K562 (cell line): ENCODE data around the gene MTERF2. TPM values are rescaled to one million over a fixed set of nuclear protein-coding genes. Genes with fewer than 3 reads are reported as not detected.

Experiments
- CBX3 ChIP-seq, 2 experiments: IDR thresholded peaks; 1 replicate in 1 of 2; 2 replicates in 1 of 2; pipeline ENCODE4 v1.6.1; 2012; ENCODE audit warnings: inconsistent platforms in 2 of 2, low read length in 2 of 2, borderline replicate concordance in 1 of 2, control low read depth in 1 of 2
- CXXC5 ChIP-seq: fragments of 250-450 bp; sonication (Bioruptor Pico); IDR thresholded peaks from 2 replicates; pipeline ENCODE4 v1.8.0; 2022; ENCODE audit warnings: inconsistent platforms, mild to moderate bottlenecking, moderate library complexity
- DIDO1 ChIP-seq: fragments of 450-650 bp; IDR thresholded peaks from 2 replicates; pipeline ENCODE4 v1.6.1; 2016; ENCODE audit warnings: low read depth, missing biosample characterization, missing genetic modification characterization
- GABPA ChIP-seq: fragments of 200-800 bp; sonication (Bioruptor generic); conservative IDR thresholded peaks from 2 replicates; pipeline ENCODE4 v1.6.1; 2016; ENCODE audit warnings: low read depth, missing genetic modification characterization, missing compliant biosample characterization
- GATA2 ChIP-seq: sonication (generic); formaldehyde crosslinking; IDR thresholded peaks from 2 replicates; pipeline ENCODE4 v1.4.0; 2020; ENCODE audit warnings: mild to moderate bottlenecking, missing genetic modification reagents
- HDGF ChIP-seq: fragments of 450-650 bp; IDR thresholded peaks from 2 replicates; pipeline ENCODE4 v1.6.1; 2016
- MAFF ChIP-seq: IDR thresholded peaks from 2 replicates; pipeline ENCODE4 v1.6.1; 2012; ENCODE audit warnings: low read length, improper control_type of control experiment
- MCM7 ChIP-seq, 2 experiments: fragments of 450-650 bp; IDR thresholded peaks; 2 replicates each; pipeline ENCODE4 v1.6.1; 2016 to 2018
- NCOR1 ChIP-seq: fragments of 450-650 bp; IDR thresholded peaks from 2 replicates; pipeline ENCODE4 v1.6.1; 2016; ENCODE audit warnings: mild to moderate bottlenecking, moderate library complexity
- NR4A1 ChIP-seq, 2 experiments: fragments of 250-450 bp in 1 of 2; fragments of 450-650 bp in 1 of 2; sonication (Bioruptor Pico) in 1 of 2; IDR thresholded peaks; 2 replicates each; pipeline versions ENCODE4 v1.4.0 to v1.6.1; 2016 to 2020; ENCODE audit warnings: mild to moderate bottlenecking in 2 of 2, missing compliant biosample characterization in 1 of 2, missing genetic modification characterization in 1 of 2, moderate library complexity in 1 of 2
- PPARD ChIP-seq: fragments of 250-450 bp; sonication (Bioruptor Pico); IDR thresholded peaks from 2 replicates; pipeline ENCODE4 v1.8.0; 2022; ENCODE audit warnings: inconsistent platforms, mild to moderate bottlenecking, moderate library complexity
- TAF15 ChIP-seq: fragments of 200-400 bp; formaldehyde crosslinking; IDR thresholded peaks from 2 replicates; pipeline ENCODE4 v1.6.1; 2017; ENCODE audit warnings: mild to moderate bottlenecking, low read depth, low read length, moderate library complexity
- ZNF354B ChIP-seq: fragments of 250-450 bp; sonication (Bioruptor Pico); IDR thresholded peaks from 2 replicates; pipeline ENCODE4 v1.4.0; 2020
- ZNF668 ChIP-seq: fragments of 250-450 bp; sonication (Bioruptor Pico); IDR thresholded peaks from 2 replicates; pipeline ENCODE4 v1.8.0; 2022; ENCODE audit warnings: mild to moderate bottlenecking, inconsistent platforms
- ZNF717 ChIP-seq: fragments of 250-450 bp; sonication (Bioruptor Pico); IDR thresholded peaks from 2 replicates; pipeline ENCODE4 v1.5.0; 2021
- polyA plus RNA-seq, 8 experiments: library from polyadenylated mRNA; depleted of rRNA in 4 of 8; stranded (reverse) in 5 of 8; unstranded in 3 of 8; fragments of >200 nt; fragmentation: Nextera tagmentation in 2 of 8; fragmentation: Illumina TruSeq in 1 of 8; extraction: Ambion mirVana in 2 of 8; extraction: Trizol in 1 of 8; gene quantifications; 2 replicates each; pipeline versions ENCODE4 v1.2.1 to v1.2.3, GENCODE V29; 2011 to 2014; ENCODE audit warnings: inconsistent platforms in 1 of 8, missing spikeins in 1 of 8
- total RNA-seq, 7 experiments: library from RNA; depleted of rRNA in 6 of 7; stranded (reverse); fragments of >200 nt in 6 of 7; fragmentation: Illumina TruSeq in 2 of 7; extraction: Trizol in 2 of 7; gene quantifications; 2 replicates each; pipeline versions ENCODE4 v1.2.1 to v1.2.3, GENCODE V29; 2011 to 2021; ENCODE audit warnings: low replicate concordance in 1 of 7
- TF ChIP-seq, protein P1 (sequence below): fragments of 250-450 bp; sonication (Bioruptor Pico); IDR thresholded peaks from 2 replicates; pipeline ENCODE4 v1.8.0; 2021; ENCODE audit warnings: moderate library complexity, mild to moderate bottlenecking, inconsistent platforms
- TF ChIP-seq, protein P2 (sequence below), 2 experiments: fragments of 450-650 bp; conservative IDR thresholded peaks; 2 replicates each; pipeline ENCODE4 v1.6.1; 2017; ENCODE audit warnings: mild to moderate bottlenecking in 2 of 2, moderate library complexity in 2 of 2
- TF ChIP-seq, protein P3 (sequence below): fragments of 250-450 bp; sonication (Bioruptor Pico); IDR thresholded peaks from 2 replicates; pipeline ENCODE4 v1.4.0; 2020; ENCODE audit warnings: mild to moderate bottlenecking
- TF ChIP-seq, protein P4 (sequence below): fragments of 250-450 bp; sonication (Bioruptor Pico); IDR thresholded peaks from 2 replicates; pipeline ENCODE4 v1.5.0; 2020; ENCODE audit warnings: mild to moderate bottlenecking
- TF ChIP-seq, protein P5 (sequence below): fragments of 200-400 bp; formaldehyde crosslinking; IDR thresholded peaks from 2 replicates; pipeline ENCODE4 v1.6.1; 2017; ENCODE audit warnings: mild to moderate bottlenecking, low read depth, low read length, moderate library complexity

The MTERF2 gene
- total and polyA plus RNA-seq, 9 of the 15 experiments (the other 6 are each of a cell fraction or from before 2014, with no cell fraction given): 10.0 to 63.2 (median 33.2) TPM

DNA sequence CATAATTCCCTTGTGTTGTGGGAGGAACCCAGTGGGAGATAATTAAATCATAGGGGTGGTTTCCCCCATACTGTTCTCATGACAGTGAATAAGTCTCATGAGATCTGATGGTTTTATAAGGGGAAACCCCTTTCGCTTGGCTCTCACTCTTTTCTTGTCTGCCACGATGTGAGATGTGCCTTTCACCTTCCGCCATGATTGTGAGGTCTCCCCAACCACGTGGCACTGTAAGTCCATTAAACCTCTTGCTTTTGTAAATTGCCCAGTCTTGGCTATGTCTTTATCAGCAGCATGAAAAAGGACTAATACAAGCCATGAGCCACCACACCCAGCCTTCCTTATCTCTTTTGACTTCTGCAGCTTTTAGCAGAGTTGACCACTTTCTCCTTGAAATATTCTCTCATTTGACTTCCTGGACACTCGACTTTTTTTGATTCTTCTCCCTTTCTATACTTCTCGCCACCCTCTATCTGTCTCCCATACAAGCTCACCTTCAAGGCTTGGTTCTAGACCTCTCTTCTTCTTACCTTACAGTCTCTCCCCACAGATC, 2.3 kb downstream of the MTERF2 start (continued):
- TF ChIP-seq, protein P1, sequence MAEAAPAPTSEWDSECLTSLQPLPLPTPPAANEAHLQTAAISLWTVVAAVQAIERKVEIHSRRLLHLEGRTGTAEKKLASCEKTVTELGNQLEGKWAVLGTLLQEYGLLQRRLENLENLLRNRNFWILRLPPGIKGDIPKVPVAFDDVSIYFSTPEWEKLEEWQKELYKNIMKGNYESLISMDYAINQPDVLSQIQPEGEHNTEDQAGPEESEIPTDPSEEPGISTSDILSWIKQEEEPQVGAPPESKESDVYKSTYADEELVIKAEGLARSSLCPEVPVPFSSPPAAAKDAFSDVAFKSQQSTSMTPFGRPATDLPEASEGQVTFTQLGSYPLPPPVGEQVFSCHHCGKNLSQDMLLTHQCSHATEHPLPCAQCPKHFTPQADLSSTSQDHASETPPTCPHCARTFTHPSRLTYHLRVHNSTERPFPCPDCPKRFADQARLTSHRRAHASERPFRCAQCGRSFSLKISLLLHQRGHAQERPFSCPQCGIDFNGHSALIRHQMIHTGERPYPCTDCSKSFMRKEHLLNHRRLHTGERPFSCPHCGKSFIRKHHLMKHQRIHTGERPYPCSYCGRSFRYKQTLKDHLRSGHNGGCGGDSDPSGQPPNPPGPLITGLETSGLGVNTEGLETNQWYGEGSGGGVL: no peak
- TF ChIP-seq, protein P2, sequence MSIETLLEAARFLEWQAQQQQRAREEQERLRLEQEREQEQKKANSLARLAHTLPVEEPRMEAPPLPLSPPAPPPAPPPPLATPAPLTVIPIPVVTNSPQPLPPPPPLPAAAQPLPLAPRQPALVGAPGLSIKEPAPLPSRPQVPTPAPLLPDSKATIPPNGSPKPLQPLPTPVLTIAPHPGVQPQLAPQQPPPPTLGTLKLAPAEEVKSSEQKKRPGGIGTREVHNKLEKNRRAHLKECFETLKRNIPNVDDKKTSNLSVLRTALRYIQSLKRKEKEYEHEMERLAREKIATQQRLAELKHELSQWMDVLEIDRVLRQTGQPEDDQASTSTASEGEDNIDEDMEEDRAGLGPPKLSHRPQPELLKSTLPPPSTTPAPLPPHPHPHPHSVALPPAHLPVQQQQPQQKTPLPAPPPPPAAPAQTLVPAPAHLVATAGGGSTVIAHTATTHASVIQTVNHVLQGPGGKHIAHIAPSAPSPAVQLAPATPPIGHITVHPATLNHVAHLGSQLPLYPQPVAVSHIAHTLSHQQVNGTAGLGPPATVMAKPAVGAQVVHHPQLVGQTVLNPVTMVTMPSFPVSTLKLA (conservative IDR thresholded peaks at IDR 0.05): peak; percentile 89 to 93
- TF ChIP-seq ZNF354B (CRISPR knock-in tag): no peak
- TF ChIP-seq MCM7 (IDR thresholded peaks at IDR 0.05): no peak
- TF ChIP-seq PPARD (CRISPR knock-in tag): no peak
- TF ChIP-seq, protein P3, sequence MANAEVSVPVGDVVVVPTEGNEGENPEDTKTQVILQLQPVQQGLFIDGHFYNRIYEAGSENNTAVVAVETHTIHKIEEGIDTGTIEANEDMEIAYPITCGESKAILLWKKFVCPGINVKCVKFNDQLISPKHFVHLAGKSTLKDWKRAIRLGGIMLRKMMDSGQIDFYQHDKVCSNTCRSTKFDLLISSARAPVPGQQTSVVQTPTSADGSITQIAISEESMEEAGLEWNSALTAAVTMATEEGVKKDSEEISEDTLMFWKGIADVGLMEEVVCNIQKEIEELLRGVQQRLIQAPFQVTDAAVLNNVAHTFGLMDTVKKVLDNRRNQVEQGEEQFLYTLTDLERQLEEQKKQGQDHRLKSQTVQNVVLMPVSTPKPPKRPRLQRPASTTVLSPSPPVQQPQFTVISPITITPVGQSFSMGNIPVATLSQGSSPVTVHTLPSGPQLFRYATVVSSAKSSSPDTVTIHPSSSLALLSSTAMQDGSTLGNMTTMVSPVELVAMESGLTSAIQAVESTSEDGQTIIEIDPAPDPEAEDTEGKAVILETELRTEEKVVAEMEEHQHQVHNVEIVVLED (CRISPR knock-in tag): no peak
- no peak for TF ChIP-seq TAF15
- TF ChIP-seq MAFF: no peak
- peak; percentile 73 for TF ChIP-seq GATA2 (CRISPR knock-in tag)
- no peak for TF ChIP-seq ZNF717
- 0 out of 2 replicates have a peak, but pooled peaks have one; percentile 3 for TF ChIP-seq ZNF668 (CRISPR knock-in tag)
- TF ChIP-seq, protein P4, sequence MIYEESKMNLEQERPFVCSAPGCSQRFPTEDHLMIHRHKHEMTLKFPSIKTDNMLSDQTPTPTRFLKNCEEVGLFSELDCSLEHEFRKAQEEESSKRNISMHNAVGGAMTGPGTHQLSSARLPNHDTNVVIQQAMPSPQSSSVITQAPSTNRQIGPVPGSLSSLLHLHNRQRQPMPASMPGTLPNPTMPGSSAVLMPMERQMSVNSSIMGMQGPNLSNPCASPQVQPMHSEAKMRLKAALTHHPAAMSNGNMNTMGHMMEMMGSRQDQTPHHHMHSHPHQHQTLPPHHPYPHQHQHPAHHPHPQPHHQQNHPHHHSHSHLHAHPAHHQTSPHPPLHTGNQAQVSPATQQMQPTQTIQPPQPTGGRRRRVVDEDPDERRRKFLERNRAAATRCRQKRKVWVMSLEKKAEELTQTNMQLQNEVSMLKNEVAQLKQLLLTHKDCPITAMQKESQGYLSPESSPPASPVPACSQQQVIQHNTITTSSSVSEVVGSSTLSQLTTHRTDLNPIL (CRISPR knock-in tag): no peak; the same call in 1 of the 2 replicates
- TF ChIP-seq NCOR1: peak; percentile 82
- TF ChIP-seq CBX3 (IDR thresholded peaks at IDR 0.05; ENCODE audit: borderline replicate concordance in 1 of 2, low read length in 2 of 2): peak in 1 of 2 experiments; percentile 76; a peak in 2 of 3 replicates
- peak; percentile 64 for TF ChIP-seq GABPA
- TF ChIP-seq NR4A1 (CRISPR knock-in tag; IDR thresholded peaks at IDR 0.05): 0 out of 2 replicates have a peak, but pooled peaks have one; percentile 35
- peak; percentile 74; the same call in 1 of the 2 replicates for TF ChIP-seq NR4A1 (tag; IDR thresholded peaks at IDR 0.05)
- TF ChIP-seq DIDO1 (tag): peak; percentile 35; the same call in 1 of the 2 replicates
- TF ChIP-seq HDGF: no peak
- peak; percentile 52 for TF ChIP-seq CXXC5 (CRISPR knock-in tag)
- TF ChIP-seq, protein P5, sequence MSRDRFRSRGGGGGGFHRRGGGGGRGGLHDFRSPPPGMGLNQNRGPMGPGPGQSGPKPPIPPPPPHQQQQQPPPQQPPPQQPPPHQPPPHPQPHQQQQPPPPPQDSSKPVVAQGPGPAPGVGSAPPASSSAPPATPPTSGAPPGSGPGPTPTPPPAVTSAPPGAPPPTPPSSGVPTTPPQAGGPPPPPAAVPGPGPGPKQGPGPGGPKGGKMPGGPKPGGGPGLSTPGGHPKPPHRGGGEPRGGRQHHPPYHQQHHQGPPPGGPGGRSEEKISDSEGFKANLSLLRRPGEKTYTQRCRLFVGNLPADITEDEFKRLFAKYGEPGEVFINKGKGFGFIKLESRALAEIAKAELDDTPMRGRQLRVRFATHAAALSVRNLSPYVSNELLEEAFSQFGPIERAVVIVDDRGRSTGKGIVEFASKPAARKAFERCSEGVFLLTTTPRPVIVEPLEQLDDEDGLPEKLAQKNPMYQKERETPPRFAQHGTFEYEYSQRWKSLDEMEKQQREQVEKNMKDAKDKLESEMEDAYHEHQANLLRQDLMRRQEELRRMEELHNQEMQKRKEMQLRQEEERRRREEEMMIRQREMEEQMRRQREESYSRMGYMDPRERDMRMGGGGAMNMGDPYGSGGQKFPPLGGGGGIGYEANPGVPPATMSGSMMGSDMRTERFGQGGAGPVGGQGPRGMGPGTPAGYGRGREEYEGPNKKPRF: no peak
